IPS DF 19.7 (cell line): Measurements from ENCODE around the gene AIP.

Experiments used
- DNase-seq: peaks from one replicate; pipeline ENCODE4 v3.0.0-alpha.2; 2013; ENCODE audit warnings: low read depth, low spot score

AIP gene

GRCh38 chr11:67534070-67534679 is 51.3 kb downstream of the AIP start:
- DNase-seq = no peak

- no peak for DNase-seq
These were observed 52.7 kb downstream of the AIP start for GRCh38 chr11:67535561-67535960.

- no peak for DNase-seq
These were observed 55.5 kb downstream of the AIP start for GRCh38 chr11:67538306-67538705.

DNA sequence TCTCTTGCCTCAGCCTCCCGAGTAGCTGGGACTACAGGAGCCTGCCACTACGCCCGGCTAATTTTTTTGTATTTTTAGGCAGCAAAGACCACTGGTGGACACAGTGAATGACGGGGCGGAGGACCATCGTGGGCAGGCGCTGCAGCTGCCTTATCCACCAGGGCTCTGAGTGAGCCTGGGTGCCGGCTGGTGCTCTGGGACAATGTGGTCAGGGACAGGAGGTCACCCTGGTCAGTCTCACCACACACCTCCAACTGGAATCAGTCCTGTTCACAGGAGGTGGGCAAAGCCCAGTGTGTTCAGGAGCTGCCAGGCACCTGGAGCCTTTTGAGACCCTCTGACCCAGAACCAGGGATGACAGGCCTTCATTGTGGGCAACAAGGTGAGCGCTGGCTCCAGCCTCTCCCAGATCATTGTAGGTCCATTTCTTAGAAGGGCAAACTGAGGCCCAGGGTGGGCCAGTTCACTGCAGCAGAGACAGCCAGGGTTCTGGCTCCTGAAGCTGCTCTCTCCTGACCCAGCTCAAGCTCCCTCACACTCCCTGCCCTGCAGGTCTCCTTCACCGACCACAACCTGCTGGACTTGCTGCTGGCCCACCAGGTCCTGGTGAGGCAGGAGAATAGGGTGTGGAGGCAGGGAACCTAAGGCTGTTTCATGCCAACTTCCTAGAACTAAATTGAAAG is 56.1 kb downstream of the AIP start:
- no peak for DNase-seq

GRCh38 chr11:67539550-67539949 is 56.7 kb downstream of the AIP start:
- no peak for DNase-seq
